ENCODE data around the gene THOC6.

Gene THOC6

GRCh38 chr16:3017344-3017743 lies 6.5 kb upstream of the THOC6 start:
- H3K4me3 ChIP-seq (ENCODE audit: insufficient read length, low read depth): peak overlapping the region; percentile 95

GRCh38 chr16:3017794-3018506 lies 5.9 kb upstream of the THOC6 start, which contains the start of gene CLDN6:
TSS of gene CLDN6 (minus strand) at chr16:3018183. CDS start at chr16:3016021, 2,162 bp downstream.
- peak within 1 kb of the TSS; percentile 95 for H3K4me3 ChIP-seq (ENCODE audit: insufficient read length, low read depth)
- peak; percentile 92 for DNase-seq (ENCODE audit: low read depth, low spot score)
- TF ChIP-seq SUZ12 (IDR thresholded peaks at IDR 0.05; ENCODE audit: extremely low read depth, insufficient read depth, insufficient read length): no peak
- no peak for TF ChIP-seq YY1 (IDR thresholded peaks at IDR 0.05; ENCODE audit: insufficient read depth, insufficient read length)
- no peak for TF ChIP-seq ZNF274 (IDR thresholded peaks at IDR 0.05; ENCODE audit: low read depth, low read length)
- H3K36me3 ChIP-seq (ENCODE audit: insufficient read depth, insufficient read length, low read length): peaks cover 49% of the 10 kb centered on the region
- peak within 1 kb of the TSS; percentile 96 for H3K9ac ChIP-seq (ENCODE audit: insufficient read length, low read depth)
- peaks cover 6% of the 10 kb centered on the region for H3K27me3 ChIP-seq (ENCODE audit: insufficient read depth, insufficient read length)
- no peaks in the 10 kb centered on the region for H3K9me3 ChIP-seq (ENCODE audit: insufficient read depth, low read length)
- peaks cover 21% of the 10 kb centered on the region for H3K4me1 ChIP-seq (ENCODE audit: insufficient read depth, insufficient read length)

More at GRCh38 chr16:3017344-3017743, 6.5 kb upstream of the THOC6 start:
- no peak for DNase-seq (ENCODE audit: low read depth, low spot score)
- H3K9ac ChIP-seq (ENCODE audit: insufficient read length, low read depth): peak overlapping the region; percentile 96
- peaks cover 43% of the 10 kb centered on the region for H3K36me3 ChIP-seq (ENCODE audit: insufficient read depth, insufficient read length, low read length)
- TF ChIP-seq ZNF274 (IDR thresholded peaks at IDR 0.05; ENCODE audit: low read depth, low read length) (no peak), YY1 (IDR thresholded peaks at IDR 0.05; ENCODE audit: insufficient read depth, insufficient read length) (no peak), SUZ12 (IDR thresholded peaks at IDR 0.05; ENCODE audit: extremely low read depth, insufficient read depth, insufficient read length) (no peak)
- no peaks in the 10 kb centered on the region for H3K9me3 ChIP-seq (ENCODE audit: insufficient read depth, low read length)
- peaks cover 11% of the 10 kb centered on the region for H3K27me3 ChIP-seq (ENCODE audit: insufficient read depth, insufficient read length)
- H3K4me1 ChIP-seq (ENCODE audit: insufficient read depth, insufficient read length): peaks cover 18% of the 10 kb centered on the region

GRCh38 chr16:3019594-3020246 lies 4.1 kb upstream of the THOC6 start:
- no peaks in the 10 kb centered on the region for H3K9me3 ChIP-seq (ENCODE audit: insufficient read depth, low read length)
- H3K36me3 ChIP-seq (ENCODE audit: insufficient read depth, insufficient read length, low read length): peaks cover 39% of the 10 kb centered on the region
- peaks cover 7% of the 10 kb centered on the region for H3K4me1 ChIP-seq (ENCODE audit: insufficient read depth, insufficient read length)
- H3K4me3 ChIP-seq (ENCODE audit: insufficient read length, low read depth): peak overlapping the region; percentile 97
- no peaks in the 10 kb centered on the region for H3K27me3 ChIP-seq (ENCODE audit: insufficient read depth, insufficient read length)
- TF ChIP-seq SUZ12 (IDR thresholded peaks at IDR 0.05; ENCODE audit: extremely low read depth, insufficient read depth, insufficient read length): no peak
- no peak for TF ChIP-seq ZNF274 (IDR thresholded peaks at IDR 0.05; ENCODE audit: low read depth, low read length)
- TF ChIP-seq YY1 (IDR thresholded peaks at IDR 0.05; ENCODE audit: insufficient read depth, insufficient read length): no peak
- DNase-seq (ENCODE audit: low read depth, low spot score): no peak
- peak overlapping the region; percentile 75 for H3K9ac ChIP-seq (ENCODE audit: insufficient read length, low read depth)

- H3K4me1 ChIP-seq (ENCODE audit: insufficient read depth, insufficient read length): peaks cover 6% of the 10 kb centered on the region
- TF ChIP-seq YY1 (IDR thresholded peaks at IDR 0.05; ENCODE audit: insufficient read depth, insufficient read length) (no peak), SUZ12 (IDR thresholded peaks at IDR 0.05; ENCODE audit: extremely low read depth, insufficient read depth, insufficient read length) (no peak), ZNF274 (IDR thresholded peaks at IDR 0.05; ENCODE audit: low read depth, low read length) (no peak)
- H3K36me3 ChIP-seq (ENCODE audit: insufficient read depth, insufficient read length, low read length): peaks cover 36% of the 10 kb centered on the region
- H3K4me3 ChIP-seq (ENCODE audit: insufficient read length, low read depth): peak within 1 kb of the TSS; percentile 97
- H3K9me3 ChIP-seq (ENCODE audit: insufficient read depth, low read length): no peaks in the 10 kb centered on the region
- DNase-seq (ENCODE audit: low read depth, low spot score): peak; percentile 77
- no peaks in the 10 kb centered on the region for H3K27me3 ChIP-seq (ENCODE audit: insufficient read depth, insufficient read length)
- H3K9ac ChIP-seq (ENCODE audit: insufficient read length, low read depth): peak within 1 kb of the TSS; percentile 100
Measured at GRCh38 chr16:3020247-3020603, 3.6 kb upstream of the THOC6 start, which contains the start of gene TNFRSF12A. TSS of gene TNFRSF12A (plus strand) at chr16:3020368. CDS start at chr16:3020398, 30 bp downstream.

GRCh38 chr16:3020604-3021448 lies 3.0 kb upstream of the THOC6 start:
- peaks cover 6% of the 10 kb centered on the region for H3K4me1 ChIP-seq (ENCODE audit: insufficient read depth, insufficient read length)
- H3K9me3 ChIP-seq (ENCODE audit: insufficient read depth, low read length): no peaks in the 10 kb centered on the region
- peak overlapping the region; percentile 100 for H3K9ac ChIP-seq (ENCODE audit: insufficient read length, low read depth)
- DNase-seq (ENCODE audit: low read depth, low spot score): no peak
- peak overlapping the region; percentile 97 for H3K4me3 ChIP-seq (ENCODE audit: insufficient read length, low read depth)
- no peaks in the 10 kb centered on the region for H3K27me3 ChIP-seq (ENCODE audit: insufficient read depth, insufficient read length)
- peaks cover 36% of the 10 kb centered on the region for H3K36me3 ChIP-seq (ENCODE audit: insufficient read depth, insufficient read length, low read length)
- TF ChIP-seq ZNF274 (IDR thresholded peaks at IDR 0.05; ENCODE audit: low read depth, low read length) (no peak), SUZ12 (IDR thresholded peaks at IDR 0.05; ENCODE audit: extremely low read depth, insufficient read depth, insufficient read length) (no peak), YY1 (IDR thresholded peaks at IDR 0.05; ENCODE audit: insufficient read depth, insufficient read length) (no peak)

- Histone ChIP-seq H3K4me3 (ENCODE audit: insufficient read length, low read depth) (peak overlapping the region; percentile 97), H3K27me3 (ENCODE audit: insufficient read depth, insufficient read length) (peaks cover 3% of the 10 kb centered on the region), H3K4me1 (ENCODE audit: insufficient read depth, insufficient read length) (peaks cover 6% of the 10 kb centered on the region), H3K9me3 (ENCODE audit: insufficient read depth, low read length) (no peaks in the 10 kb centered on the region), H3K36me3 (ENCODE audit: insufficient read depth, insufficient read length, low read length) (peaks cover 39% of the 10 kb centered on the region), H3K9ac (ENCODE audit: insufficient read length, low read depth) (peak overlapping the region; percentile 100)
- DNase-seq (ENCODE audit: low read depth, low spot score): no peak
- TF ChIP-seq ZNF274 (IDR thresholded peaks at IDR 0.05; ENCODE audit: low read depth, low read length) (no peak), SUZ12 (IDR thresholded peaks at IDR 0.05; ENCODE audit: extremely low read depth, insufficient read depth, insufficient read length) (no peak), YY1 (IDR thresholded peaks at IDR 0.05; ENCODE audit: insufficient read depth, insufficient read length) (no peak)
Measured at GRCh38 chr16:3021449-3022207, 2.2 kb upstream of the THOC6 start.

All from NT2/D1 (cell line).